Left cardiac atrium (tissue), 4 donors: Measurements from ENCODE around the gene MBLAC1. TPM values are rescaled to one million over a fixed set of nuclear protein-coding genes. Genes with fewer than 3 reads are reported as not detected.
"Not testable (repeated sequence)": the region's sequence is repeated elsewhere in the genome, so short reads cannot be mapped to it uniquely, and the experiment has no call there.

ENCODE experiments used
- ATAC-seq, 2 donors: fragments of 200-7000 bp; cut with Tn5 transposase; one replicate each; pipeline ENCODE4 v1.9.1; 2020; ENCODE audit warnings: mild to moderate bottlenecking in 2 of 2, moderate library complexity in 2 of 2
- DNase-seq: peaks from one replicate; pipeline ENCODE4 v3.0.0-alpha.2; 2020
- intact Hi-C, 2 donors: fragments of 100-400 bp; cut with DNase I; formaldehyde crosslinking; loops; one replicate each; pipeline versions ENCODE4 v1.14.1 to v1.15.1; 2022 to 2023
- total RNA-seq, 2 donors: library from RNA; stranded (reverse); fragmentation: NEBNext Ultra II Directional; extraction: Animal tissue kit (Norgen Biotek cat#: 25700); gene quantifications; one replicate each; pipeline ENCODE4 v1.2.1, GENCODE V29; 2021
- donor health status: DM: no; HTN: yes; CAD: no.
- donor health status: DM: no; HTN: yes; CAD: no; lungs with severe emphysema.
- donor health status: DM: yes; HTN: yes; CAD: no.
- donor health status: Dilated cardiomyopathy.

MBLAC1 gene
- total RNA-seq, 2 donors from 2014 or later = 2.7 TPM

- ATAC-seq (no peak), DNase-seq (no peak)
- intact Hi-C loops = no loop called here
These were observed 15.7 kb downstream of the MBLAC1 start for GRCh38 chr7:100142461-100142860.

- ATAC-seq = peak in 1 of 2 donors; percentile 4
- intact Hi-C loops, DNase-seq: not testable (repeated sequence)
These were observed 19.6 kb downstream of the MBLAC1 start for GRCh38 chr7:100146350-100146749.

- intact Hi-C loops = no loop called here
- DNase-seq (no peak), ATAC-seq (no peak)
These were observed 20.5 kb downstream of the MBLAC1 start for GRCh38 chr7:100147278-100147677.

- intact Hi-C loops = no loop called here
- ATAC-seq (no peak), DNase-seq (no peak)
These were observed 21.4 kb downstream of the MBLAC1 start for GRCh38 chr7:100148225-100148558.

GRCh38 chr7:100148559-100149328 lies 22.0 kb downstream of the MBLAC1 start, which contains the start of gene LAMTOR4:
LAMTOR4 (plus strand) TSS chr7:100148918; CDS start chr7:100148973, 55 bp downstream.
- DNase-seq (peak; percentile 99), ATAC-seq (peak; percentile 99)
- intact Hi-C loops = no loop called here

GRCh38 chr7:100152404-100152803 lies 25.6 kb downstream of the MBLAC1 start:
- ATAC-seq (no peak), DNase-seq (no peak)
- intact Hi-C loops = no loop called here

- ATAC-seq (no peak), DNase-seq (no peak)
- intact Hi-C loops = no loop called here
These were observed 26.3 kb downstream of the MBLAC1 start for GRCh38 chr7:100152937-100153666.

GRCh38 chr7:100153708-100154535 lies 27.2 kb downstream of the MBLAC1 start:
- intact Hi-C loops = no loop called here
- DNase-seq (no peak), ATAC-seq (no peak)

- intact Hi-C loops = no loop called here
- DNase-seq = no peak
These were observed 28.1 kb downstream of the MBLAC1 start for GRCh38 chr7:100154651-100155491.

GRCh38 chr7:100155553-100156317 lies 29.0 kb downstream of the MBLAC1 start:
- no peak for DNase-seq
- intact Hi-C loops = no loop called here
- no peak for ATAC-seq

More at GRCh38 chr7:100154651-100155491, 28.1 kb downstream of the MBLAC1 start:
- ATAC-seq = no peak

- ATAC-seq (no peak), DNase-seq (no peak)
- intact Hi-C loops = no loop called here
These were observed 29.7 kb downstream of the MBLAC1 start for GRCh38 chr7:100156331-100157068.

GRCh38 chr7:100157069-100157333 lies 30.2 kb downstream of the MBLAC1 start:
- ATAC-seq (no peak), DNase-seq (no peak)
- intact Hi-C loops = no loop called here

- DNase-seq = no peak
- ATAC-seq = peak; percentile 12 to 27
- intact Hi-C loops = no loop called here
These were observed 30.8 kb downstream of the MBLAC1 start for GRCh38 chr7:100157334-100158228.

GRCh38 chr7:100158229-100159098 lies 31.7 kb downstream of the MBLAC1 start, which contains the start of gene TRAPPC14:
TRAPPC14 (minus strand) TSS chr7:100158723; CDS start chr7:100158499, 224 bp downstream.
- peak; percentile 93 to 97 for ATAC-seq
- intact Hi-C loops = no loop called here
- DNase-seq = peak; percentile 97

- intact Hi-C loops = no loop called here
- ATAC-seq (no peak), DNase-seq (no peak)
These were observed 32.4 kb downstream of the MBLAC1 start for GRCh38 chr7:100159099-100159623.
